Activated T-helper 1 cell treated with Interleukin-2 at 50 U/mL for 16 hours (primary cell): ENCODE results near the gene C8G.

ENCODE experiments used
- DNase-seq: peaks from one replicate; pipeline ENCODE4 v3.0.0-alpha.2; 2020; ENCODE audit warnings: low read depth

Gene C8G

GRCh38 chr9:136983167-136983566 is 38.1 kb downstream of the C8G start:
- no peak for DNase-seq

GRCh38 chr9:136983656-136984314 is 38.7 kb downstream of the C8G start:
- no peak for DNase-seq

- DNase-seq, result no peak
Observed at GRCh38 chr9:136984464-136985026, 39.5 kb downstream of the C8G start.

GRCh38 chr9:136985027-136985602 is 40.1 kb downstream of the C8G start:
- no peak for DNase-seq

GRCh38 chr9:136985853-136986252 is 40.8 kb downstream of the C8G start:
- DNase-seq, result no peak

GRCh38 chr9:136988872-136989271 is 43.8 kb downstream of the C8G start:
- DNase-seq, result no peak

- DNase-seq, result no peak
Observed at GRCh38 chr9:136990242-136990911, 45.3 kb downstream of the C8G start.

- peak; percentile 91 for DNase-seq
Observed at GRCh38 chr9:136991993-136992818, 47.2 kb downstream of the C8G start, which contains the start of gene PAXX. PAXX (plus strand) TSS chr9:136992422; CDS start chr9:136992444, 22 bp downstream.

GRCh38 chr9:136992819-136993369 is 47.9 kb downstream of the C8G start:
- DNase-seq, result no peak

- no peak for DNase-seq
Observed at GRCh38 chr9:136994180-136994887, 49.3 kb downstream of the C8G start.

GRCh38 chr9:136994888-136995230 is 49.8 kb downstream of the C8G start:
- DNase-seq, result no peak

GRCh38 chr9:136995362-136995761 is 50.3 kb downstream of the C8G start:
- no peak for DNase-seq

- no peak for DNase-seq
Observed at GRCh38 chr9:136995772-136996311, 50.8 kb downstream of the C8G start.
